ENCODE results near the gene GEN1. TPM values are rescaled to one million over a fixed set of nuclear protein-coding genes. Genes with fewer than 3 reads are reported as not detected.
A peak's percentile ranks its signal among the peaks of the same experiment; 100 is the strongest.

Gene GEN1
- total and polyA plus RNA-seq, 12 donors, result 1.5 to 20.4 (median 4.7) TPM

DNA sequence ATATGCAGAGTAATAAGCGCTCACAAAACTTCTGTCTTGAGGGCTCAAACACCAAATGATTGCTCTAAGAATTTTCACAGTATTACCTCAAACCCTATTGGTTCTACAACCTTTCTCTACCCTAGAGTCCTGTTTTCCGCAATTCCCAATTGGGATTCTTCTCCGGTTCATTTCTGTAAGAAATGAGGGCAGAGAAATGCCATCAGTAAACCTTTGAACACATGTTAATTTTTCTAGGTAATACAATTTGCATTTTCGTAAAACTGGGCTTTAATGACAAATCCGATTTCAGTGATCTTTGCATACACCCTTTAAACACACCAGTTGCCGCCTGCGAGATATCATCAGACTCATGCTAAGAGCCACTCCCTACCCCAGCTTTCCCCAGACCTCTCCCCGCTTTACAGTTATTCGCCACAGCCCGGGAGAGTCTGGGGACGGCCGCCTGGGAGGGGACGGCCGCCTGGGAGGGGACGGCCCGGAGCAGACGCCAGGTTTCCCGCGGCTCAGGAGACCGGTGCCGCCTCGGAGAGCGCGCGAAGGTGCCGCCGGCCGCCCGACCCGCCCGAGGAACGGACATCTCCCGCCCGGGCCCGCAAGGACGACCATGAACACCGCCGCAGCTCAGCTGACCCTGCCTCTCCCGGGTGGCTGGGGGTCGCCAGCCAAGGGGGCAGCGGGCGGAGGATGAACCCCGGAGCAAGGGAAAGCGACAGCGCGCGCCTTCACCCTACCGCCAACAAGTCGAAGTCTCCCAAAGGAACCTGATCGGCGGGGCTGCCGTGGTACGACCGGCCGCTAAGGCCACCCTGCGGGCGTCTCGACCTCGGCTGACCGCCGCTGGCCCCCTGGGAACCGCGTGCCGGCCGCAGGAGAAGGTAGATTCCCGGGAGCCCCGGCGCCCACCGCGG lies 791 bp upstream of the GEN1 start:
- TF ChIP-seq, protein P1, sequence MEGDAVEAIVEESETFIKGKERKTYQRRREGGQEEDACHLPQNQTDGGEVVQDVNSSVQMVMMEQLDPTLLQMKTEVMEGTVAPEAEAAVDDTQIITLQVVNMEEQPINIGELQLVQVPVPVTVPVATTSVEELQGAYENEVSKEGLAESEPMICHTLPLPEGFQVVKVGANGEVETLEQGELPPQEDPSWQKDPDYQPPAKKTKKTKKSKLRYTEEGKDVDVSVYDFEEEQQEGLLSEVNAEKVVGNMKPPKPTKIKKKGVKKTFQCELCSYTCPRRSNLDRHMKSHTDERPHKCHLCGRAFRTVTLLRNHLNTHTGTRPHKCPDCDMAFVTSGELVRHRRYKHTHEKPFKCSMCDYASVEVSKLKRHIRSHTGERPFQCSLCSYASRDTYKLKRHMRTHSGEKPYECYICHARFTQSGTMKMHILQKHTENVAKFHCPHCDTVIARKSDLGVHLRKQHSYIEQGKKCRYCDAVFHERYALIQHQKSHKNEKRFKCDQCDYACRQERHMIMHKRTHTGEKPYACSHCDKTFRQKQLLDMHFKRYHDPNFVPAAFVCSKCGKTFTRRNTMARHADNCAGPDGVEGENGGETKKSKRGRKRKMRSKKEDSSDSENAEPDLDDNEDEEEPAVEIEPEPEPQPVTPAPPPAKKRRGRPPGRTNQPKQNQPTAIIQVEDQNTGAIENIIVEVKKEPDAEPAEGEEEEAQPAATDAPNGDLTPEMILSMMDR (IDR thresholded peaks at IDR 0.05), result no peak
- TF ChIP-seq POLR2A (IDR thresholded peaks at IDR 0.05), result peak in 1 of 2 donors; percentile 37
- H3K9me3 ChIP-seq (replicated peaks in 1 of 3), result no peaks in the 10 kb centered on the region
- H3K27me3 ChIP-seq, result no peaks in the 10 kb centered on the region
- peaks cover 8 to 19% of the 10 kb centered on the region in 2 donors for H3K4me1 ChIP-seq (replicated peaks in 1 of 2)
- intact Hi-C loops (cut with DNase I), result no loop called here
- H3K27ac ChIP-seq, result peak overlapping the region; percentile 82 to 99 (median 97)
- DNase-seq, result peak; percentile 19 to 58 (median 47)
- peak overlapping the region; percentile 60 to 85 (median 78) for H3K4me3 ChIP-seq
- H3K36me3 ChIP-seq (replicated peaks in 1 of 2), result no peaks in the 10 kb centered on the region
- 1 to 5% (median 2%) methylated on average over 8 to 70 of the region's 70 CpGs for WGBS, 4 donors

DNA sequence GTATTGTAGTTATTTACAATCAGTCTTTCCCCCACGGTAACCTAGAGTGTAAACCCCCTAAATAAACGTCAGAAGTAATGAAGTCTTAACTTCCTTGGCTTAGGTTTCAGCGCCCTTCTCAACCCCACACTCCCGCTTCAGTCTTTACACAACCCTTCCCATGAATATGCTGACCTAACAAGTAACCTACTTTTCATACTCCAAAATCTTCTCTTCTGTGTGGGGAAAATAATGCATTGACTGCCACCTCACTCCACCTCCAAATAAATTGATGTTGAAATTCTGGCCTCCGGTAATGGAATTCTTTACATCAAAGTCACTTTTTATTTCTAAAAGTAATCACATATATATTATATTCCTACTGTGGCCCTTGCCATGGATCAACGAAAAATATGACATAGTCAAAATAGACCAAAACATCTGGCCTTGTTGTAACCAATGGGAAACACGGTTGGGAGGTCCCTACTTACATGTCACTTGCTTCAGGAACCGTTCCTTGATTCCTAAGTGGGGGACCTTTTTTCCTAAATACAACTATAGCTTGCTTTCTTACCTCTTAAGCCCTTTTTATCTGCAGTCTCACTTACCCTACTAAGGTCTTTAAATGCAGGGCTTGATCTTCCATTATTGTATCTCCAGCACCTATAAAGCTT lies 961 bp downstream of the GEN1 start:
- DNase-seq, result no peak
- no peak for TF ChIP-seq POLR2A (IDR thresholded peaks at IDR 0.05)
- TF ChIP-seq, protein P1 (IDR thresholded peaks at IDR 0.05), result no peak
- H3K4me1 ChIP-seq (replicated peaks in 1 of 2), result peaks cover 8 to 19% of the 10 kb centered on the region in 2 donors
- H3K36me3 ChIP-seq (replicated peaks in 1 of 2), result no peaks in the 10 kb centered on the region
- WGBS, 4 donors, result 20 to 26% (median 24%) methylated on average over 8 of the region's 8 CpGs
- no peak overlapping the region for H3K27ac ChIP-seq
- H3K9me3 ChIP-seq (replicated peaks in 1 of 3), result no peaks in the 10 kb centered on the region
- peak overlapping the region in 2 of 4 donors; percentile 79 to 85 for H3K4me3 ChIP-seq
- no peaks in the 10 kb centered on the region for H3K27me3 ChIP-seq
- intact Hi-C loops (cut with DNase I), result no loop called here

GRCh38 chr2:17756668-17757067 lies 2.7 kb downstream of the GEN1 start:
- Histone ChIP-seq H3K27ac (no peak overlapping the region), H3K4me3 (no peak overlapping the region), H3K27me3 (no peaks in the 10 kb centered on the region), H3K36me3 (replicated peaks in 1 of 2) (no peaks in the 10 kb centered on the region), H3K4me1 (replicated peaks in 1 of 2) (peaks cover 8 to 19% of the 10 kb centered on the region in 2 donors), H3K9me3 (replicated peaks in 1 of 3) (no peaks in the 10 kb centered on the region)
- intact Hi-C loops (cut with DNase I), result no loop called here
- no peak for DNase-seq
- TF ChIP-seq, protein P1 (IDR thresholded peaks at IDR 0.05), result no peak
- TF ChIP-seq POLR2A (IDR thresholded peaks at IDR 0.05), result no peak
- WGBS, 4 donors, result 84 to 92% (median 89%) methylated on average over 6 of the region's 6 CpGs

DNA sequence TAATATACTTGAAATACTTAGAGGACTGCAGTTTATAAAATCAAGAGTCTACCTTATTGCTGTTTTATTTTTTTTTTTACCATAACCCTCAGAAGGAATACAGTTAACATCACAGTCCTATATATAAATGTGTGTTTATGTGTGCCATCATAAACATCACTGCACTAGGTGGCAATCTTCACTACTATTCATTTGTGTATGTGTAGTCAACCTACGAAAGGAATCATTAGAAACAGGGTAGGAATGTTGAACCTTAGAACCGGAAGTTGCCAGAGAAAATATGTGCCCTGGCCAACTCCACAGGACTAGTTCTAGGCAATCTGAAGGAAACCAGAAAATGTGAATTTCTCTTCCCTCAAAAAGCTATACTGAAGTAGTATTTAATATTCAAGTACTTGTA lies 3.4 kb downstream of the GEN1 start:
- Histone ChIP-seq H3K27me3 (no peaks in the 10 kb centered on the region), H3K4me3 (no peak overlapping the region), H3K36me3 (replicated peaks in 1 of 2) (no peaks in the 10 kb centered on the region), H3K27ac (no peak overlapping the region), H3K9me3 (replicated peaks in 1 of 3) (no peaks in the 10 kb centered on the region), H3K4me1 (replicated peaks in 1 of 2) (peaks cover 8 to 13% of the 10 kb centered on the region in 2 donors)
- WGBS, 4 donors, result 64 to 72% (median 67%) methylated on average over 2 of the region's 2 CpGs
- no peak for TF ChIP-seq POLR2A (IDR thresholded peaks at IDR 0.05)
- TF ChIP-seq, protein P1 (IDR thresholded peaks at IDR 0.05), result no peak
- intact Hi-C loops (cut with DNase I), result no loop called here
- DNase-seq, result no peak
